ENCODE measurements around the gene MOB3B. TPM values are rescaled to one million over a fixed set of nuclear protein-coding genes. Genes with fewer than 3 reads are reported as not detected.

The MOB3B gene
- total RNA-seq, 1 donor from 2014 or later: 3.8 TPM

GRCh38 chr9:27499451-27499850 is 30.2 kb downstream of the MOB3B start:
- H3K27me3 Mint-ChIP-seq (ENCODE audit: low read depth): no peaks in the 10 kb centered on the region
- H3K27ac Mint-ChIP-seq (ENCODE audit: unreplicated experiment): no peak overlapping the region
- H3K4me3 Mint-ChIP-seq (ENCODE audit: unreplicated experiment): no peak overlapping the region
- TF ChIP-seq, protein P1, sequence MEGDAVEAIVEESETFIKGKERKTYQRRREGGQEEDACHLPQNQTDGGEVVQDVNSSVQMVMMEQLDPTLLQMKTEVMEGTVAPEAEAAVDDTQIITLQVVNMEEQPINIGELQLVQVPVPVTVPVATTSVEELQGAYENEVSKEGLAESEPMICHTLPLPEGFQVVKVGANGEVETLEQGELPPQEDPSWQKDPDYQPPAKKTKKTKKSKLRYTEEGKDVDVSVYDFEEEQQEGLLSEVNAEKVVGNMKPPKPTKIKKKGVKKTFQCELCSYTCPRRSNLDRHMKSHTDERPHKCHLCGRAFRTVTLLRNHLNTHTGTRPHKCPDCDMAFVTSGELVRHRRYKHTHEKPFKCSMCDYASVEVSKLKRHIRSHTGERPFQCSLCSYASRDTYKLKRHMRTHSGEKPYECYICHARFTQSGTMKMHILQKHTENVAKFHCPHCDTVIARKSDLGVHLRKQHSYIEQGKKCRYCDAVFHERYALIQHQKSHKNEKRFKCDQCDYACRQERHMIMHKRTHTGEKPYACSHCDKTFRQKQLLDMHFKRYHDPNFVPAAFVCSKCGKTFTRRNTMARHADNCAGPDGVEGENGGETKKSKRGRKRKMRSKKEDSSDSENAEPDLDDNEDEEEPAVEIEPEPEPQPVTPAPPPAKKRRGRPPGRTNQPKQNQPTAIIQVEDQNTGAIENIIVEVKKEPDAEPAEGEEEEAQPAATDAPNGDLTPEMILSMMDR (IDR thresholded peaks at IDR 0.05): no peak
- no peaks in the 10 kb centered on the region for H3K9me3 Mint-ChIP-seq (ENCODE audit: low read depth)
- no peak for DNase-seq (ENCODE audit: low spot score)
- peaks cover 4% of the 10 kb centered on the region for H3K4me1 Mint-ChIP-seq (ENCODE audit: low read depth)
- H3K36me3 Mint-ChIP-seq (ENCODE audit: low read depth): no peaks in the 10 kb centered on the region

DNA sequence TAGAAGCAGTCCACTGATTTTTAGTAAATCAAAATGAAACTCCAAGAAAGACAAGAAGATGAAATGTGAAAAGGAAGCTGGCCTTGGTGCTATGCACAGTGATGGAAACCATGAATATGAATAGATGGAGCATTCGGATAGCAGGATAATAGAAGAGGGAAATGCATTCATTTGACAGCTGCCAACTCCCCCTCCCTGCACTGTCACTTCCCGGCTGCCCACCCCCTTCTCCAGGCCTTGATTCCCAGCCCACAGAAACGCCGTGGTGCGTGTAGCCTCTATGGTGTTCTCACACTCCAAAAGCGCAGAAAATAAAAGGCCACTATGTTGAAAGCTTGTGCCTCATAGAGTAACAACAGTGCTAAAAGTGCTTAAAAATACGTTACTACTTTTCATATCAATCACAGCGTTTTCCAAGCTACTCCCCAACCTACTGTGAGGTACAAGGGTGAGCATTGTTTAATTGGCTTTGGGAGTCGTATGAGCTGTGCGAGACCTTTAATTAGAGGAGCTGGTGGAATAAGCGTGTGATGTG is 31.7 kb downstream of the MOB3B start:
- no peak for DNase-seq (ENCODE audit: low spot score)
- Mint-ChIP-seq H3K36me3 (ENCODE audit: low read depth) (no peaks in the 10 kb centered on the region), H3K9me3 (ENCODE audit: low read depth) (no peaks in the 10 kb centered on the region), H3K27me3 (ENCODE audit: low read depth) (peaks cover 1% of the 10 kb centered on the region), H3K27ac (ENCODE audit: unreplicated experiment) (no peak overlapping the region), H3K4me1 (ENCODE audit: low read depth) (peaks cover 4% of the 10 kb centered on the region), H3K4me3 (ENCODE audit: unreplicated experiment) (no peak overlapping the region)
- TF ChIP-seq, protein P1 (IDR thresholded peaks at IDR 0.05): no peak

DNA sequence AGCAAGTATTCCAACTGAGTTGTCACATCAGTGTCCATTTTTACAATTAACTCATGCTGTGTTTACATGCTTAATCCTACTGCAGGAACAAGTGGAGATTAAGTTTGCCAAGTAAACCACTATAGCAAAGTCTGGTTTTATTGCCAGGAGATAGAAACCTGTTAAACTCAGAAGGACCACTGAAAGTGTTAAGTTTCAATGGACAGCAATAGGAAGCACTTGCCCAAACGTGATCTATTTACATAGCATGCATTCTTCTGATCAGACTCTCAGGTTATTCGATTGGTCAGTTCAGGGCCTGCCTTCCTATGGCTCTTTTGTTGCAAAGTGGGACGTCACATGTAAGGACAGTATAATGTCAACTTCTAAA is 33.5 kb downstream of the MOB3B start:
- H3K27me3 Mint-ChIP-seq (ENCODE audit: low read depth): peaks cover 4% of the 10 kb centered on the region
- H3K9me3 Mint-ChIP-seq (ENCODE audit: low read depth): no peaks in the 10 kb centered on the region
- DNase-seq (ENCODE audit: low spot score): no peak
- H3K27ac Mint-ChIP-seq (ENCODE audit: unreplicated experiment): no peak overlapping the region
- TF ChIP-seq, protein P1 (IDR thresholded peaks at IDR 0.05): no peak
- H3K4me1 Mint-ChIP-seq (ENCODE audit: low read depth): peaks cover 6% of the 10 kb centered on the region
- no peak overlapping the region for H3K4me3 Mint-ChIP-seq (ENCODE audit: unreplicated experiment)
- no peaks in the 10 kb centered on the region for H3K36me3 Mint-ChIP-seq (ENCODE audit: low read depth)

DNA sequence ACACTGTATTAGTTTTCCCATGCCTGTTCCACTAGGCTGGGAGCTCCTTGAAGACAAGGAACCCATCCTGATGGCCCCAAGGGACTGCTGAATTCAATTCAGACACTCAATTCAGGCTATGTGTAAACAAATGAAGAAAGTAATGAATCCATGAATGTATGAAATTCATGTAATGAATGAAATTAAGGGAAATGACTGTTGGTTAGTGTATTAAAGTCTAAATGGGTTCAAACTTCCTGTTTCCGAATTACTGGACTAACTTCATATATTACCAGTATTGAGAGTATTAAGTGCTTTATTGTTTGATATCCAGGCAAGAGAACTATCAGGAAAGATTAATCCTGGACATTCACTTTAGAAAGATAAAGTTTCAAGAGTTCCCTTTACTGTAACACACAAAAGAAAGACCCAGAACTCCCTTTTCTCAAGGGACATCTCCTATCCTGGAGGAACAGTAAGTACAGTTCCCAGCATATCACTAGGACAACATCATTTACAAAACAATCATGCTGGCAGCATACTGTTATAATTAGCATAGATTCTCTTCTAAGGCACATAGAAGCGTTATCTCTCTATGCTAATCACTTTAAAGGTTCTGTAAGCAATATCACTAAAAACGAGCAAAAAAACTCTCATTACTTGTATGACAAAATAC is 34.0 kb downstream of the MOB3B start:
- Mint-ChIP-seq H3K27me3 (ENCODE audit: low read depth) (peaks cover 4% of the 10 kb centered on the region), H3K9me3 (ENCODE audit: low read depth) (no peaks in the 10 kb centered on the region), H3K4me3 (ENCODE audit: unreplicated experiment) (no peak overlapping the region), H3K4me1 (ENCODE audit: low read depth) (peaks cover 8% of the 10 kb centered on the region), H3K36me3 (ENCODE audit: low read depth) (no peaks in the 10 kb centered on the region), H3K27ac (ENCODE audit: unreplicated experiment) (no peak overlapping the region)
- TF ChIP-seq, protein P1 (IDR thresholded peaks at IDR 0.05): no peak
- no peak for DNase-seq (ENCODE audit: low spot score)

DNA sequence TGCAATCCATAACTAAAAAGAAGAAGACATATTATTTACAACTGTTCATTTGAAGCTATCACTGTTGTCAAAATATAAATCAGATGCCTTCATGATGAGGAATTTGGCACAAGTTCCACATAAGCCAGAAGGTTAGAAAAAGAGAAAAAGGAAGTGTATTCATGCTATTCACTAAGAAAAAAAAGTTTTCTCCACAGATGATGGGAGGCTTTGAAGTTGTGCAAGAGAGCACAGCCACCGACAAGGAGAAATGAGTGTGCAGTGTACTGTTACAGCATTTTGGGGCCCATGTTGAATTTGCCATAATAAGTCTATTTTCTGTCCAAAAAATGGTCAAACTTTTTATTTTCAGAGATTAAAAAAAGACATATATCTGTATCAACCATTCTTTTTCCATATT is 38.5 kb downstream of the MOB3B start:
- Mint-ChIP-seq H3K27ac (ENCODE audit: unreplicated experiment) (no peak overlapping the region), H3K27me3 (ENCODE audit: low read depth) (peaks cover 4% of the 10 kb centered on the region), H3K4me3 (ENCODE audit: unreplicated experiment) (no peak overlapping the region), H3K4me1 (ENCODE audit: low read depth) (peaks cover 4% of the 10 kb centered on the region), H3K9me3 (ENCODE audit: low read depth) (no peaks in the 10 kb centered on the region), H3K36me3 (ENCODE audit: low read depth) (no peaks in the 10 kb centered on the region)
- TF ChIP-seq, protein P1 (IDR thresholded peaks at IDR 0.05): no peak
- DNase-seq (ENCODE audit: low spot score): no peak

All from chondrocyte (in vitro differentiated cells).